GM13976 (cell line): ENCODE results near the gene IRAK2.

Experiments used
- DNase-seq: peaks from one replicate; pipeline ENCODE4 v3.0.0; 2012; ENCODE audit warnings: low spot score
- in situ Hi-C: fragments of 300-500 bp; cut with MboI; formaldehyde crosslinking; loops from one replicate; pipeline ENCODE4 v1.12.0; 2022; ENCODE audit warnings: low sequenced_read_pairs, mixed read lengths, inconsistent platforms; ENCODE audit not compliant: unreplicated experiment
- TF ChIP-seq, protein P1 (sequence below): IDR thresholded peaks from 2 replicates; pipeline ENCODE4 v1.5.1; 2012; ENCODE audit warnings: borderline replicate concordance, mild to moderate bottlenecking; ENCODE audit not compliant: insufficient read depth; ENCODE audit errors: extremely low read depth, missing control alignments, control extremely low read depth

The IRAK2 gene

DNA sequence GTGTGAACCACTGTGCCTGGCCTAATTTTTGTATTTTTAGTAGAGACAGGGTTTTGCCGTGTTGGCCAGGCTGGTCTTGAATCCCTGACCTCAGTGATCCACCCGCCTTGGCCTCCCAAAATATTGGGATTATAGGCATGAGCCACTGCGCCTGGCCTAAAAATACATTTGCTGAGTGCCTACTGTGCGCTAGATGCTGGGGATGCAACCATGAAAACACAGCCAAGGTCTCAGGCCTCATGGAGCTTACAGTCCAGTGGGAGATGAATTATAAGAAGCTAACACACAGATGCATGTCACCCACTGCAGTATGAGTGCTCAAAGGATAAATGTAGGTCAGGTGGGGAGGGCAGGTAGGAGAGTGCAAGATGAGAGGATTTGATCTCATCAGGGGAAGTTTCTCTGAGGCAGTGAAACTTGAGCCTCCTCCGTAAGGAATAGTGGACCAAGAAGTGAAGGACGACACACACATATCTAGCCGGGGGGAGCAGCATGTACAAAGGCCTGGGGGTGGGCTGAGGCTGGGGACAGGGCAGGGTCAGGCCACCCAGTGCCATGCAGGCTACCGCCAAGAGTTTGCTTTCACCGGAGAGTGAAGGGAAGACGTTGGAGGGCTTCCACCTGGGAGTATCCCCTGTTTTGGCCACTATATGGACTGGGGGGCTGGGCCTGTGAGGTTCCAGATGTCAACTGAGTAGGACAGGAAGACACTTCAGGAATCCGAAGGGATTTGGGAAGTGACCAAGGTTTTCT lies 24.3 kb downstream of the IRAK2 start:
- DNase-seq = no peak
- in situ Hi-C loops = no loop called here
- TF ChIP-seq, protein P1, sequence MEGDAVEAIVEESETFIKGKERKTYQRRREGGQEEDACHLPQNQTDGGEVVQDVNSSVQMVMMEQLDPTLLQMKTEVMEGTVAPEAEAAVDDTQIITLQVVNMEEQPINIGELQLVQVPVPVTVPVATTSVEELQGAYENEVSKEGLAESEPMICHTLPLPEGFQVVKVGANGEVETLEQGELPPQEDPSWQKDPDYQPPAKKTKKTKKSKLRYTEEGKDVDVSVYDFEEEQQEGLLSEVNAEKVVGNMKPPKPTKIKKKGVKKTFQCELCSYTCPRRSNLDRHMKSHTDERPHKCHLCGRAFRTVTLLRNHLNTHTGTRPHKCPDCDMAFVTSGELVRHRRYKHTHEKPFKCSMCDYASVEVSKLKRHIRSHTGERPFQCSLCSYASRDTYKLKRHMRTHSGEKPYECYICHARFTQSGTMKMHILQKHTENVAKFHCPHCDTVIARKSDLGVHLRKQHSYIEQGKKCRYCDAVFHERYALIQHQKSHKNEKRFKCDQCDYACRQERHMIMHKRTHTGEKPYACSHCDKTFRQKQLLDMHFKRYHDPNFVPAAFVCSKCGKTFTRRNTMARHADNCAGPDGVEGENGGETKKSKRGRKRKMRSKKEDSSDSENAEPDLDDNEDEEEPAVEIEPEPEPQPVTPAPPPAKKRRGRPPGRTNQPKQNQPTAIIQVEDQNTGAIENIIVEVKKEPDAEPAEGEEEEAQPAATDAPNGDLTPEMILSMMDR = no peak

GRCh38 chr3:10189557-10190354 lies 25.0 kb downstream of the IRAK2 start:
- TF ChIP-seq, protein P1 = no peak
- in situ Hi-C loops = no loop called here
- no peak for DNase-seq

GRCh38 chr3:10192953-10193691 lies 28.4 kb downstream of the IRAK2 start:
- TF ChIP-seq, protein P1 = no peak
- in situ Hi-C loops = no loop called here
- DNase-seq = no peak

GRCh38 chr3:10193692-10194327 lies 29.1 kb downstream of the IRAK2 start:
- in situ Hi-C loops = no loop called here
- no peak for DNase-seq
- TF ChIP-seq, protein P1 = no peak

- in situ Hi-C loops = no loop called here
- DNase-seq = peak; percentile 65
- TF ChIP-seq, protein P1 = no peak
These were observed 29.8 kb downstream of the IRAK2 start for GRCh38 chr3:10194328-10195071.
